Stimulated activated memory B cell treated with anti-CD40 and anti-IgM and Interleukin-4, amounts not matched to agents 10 μg/mL and 1 μg/mL and 100 μg/mL, for 72 hours (primary cell): ENCODE results near the gene GPR42.

Experiments used
- ATAC-seq: fragments of 150-1000 bp; cut with Tn5 transposase; 2 replicates; pipeline ENCODE4 v1.10.0; 2021
- H3K27ac Mint-ChIP-seq: one replicate; pipeline ENCODE4 v1.8.0; 2022; ENCODE audit warnings: mild to moderate bottlenecking, mixed read lengths
- H3K27me3 Mint-ChIP-seq: one replicate; pipeline ENCODE4 v1.8.0; 2022; ENCODE audit warnings: mixed read lengths
- H3K36me3 Mint-ChIP-seq: one replicate; pipeline ENCODE4 v1.8.0; 2022; ENCODE audit warnings: mixed read lengths
- H3K4me1 Mint-ChIP-seq: one replicate; pipeline ENCODE4 v1.8.0; 2022; ENCODE audit warnings: mixed read lengths
- H3K4me3 Mint-ChIP-seq: one replicate; pipeline ENCODE4 v1.8.0; 2022; ENCODE audit warnings: mild to moderate bottlenecking, moderate library complexity, mixed read lengths
- H3K9me3 Mint-ChIP-seq: one replicate; pipeline ENCODE4 v1.8.0; 2022; ENCODE audit warnings: mixed read lengths

Gene GPR42

DNA sequence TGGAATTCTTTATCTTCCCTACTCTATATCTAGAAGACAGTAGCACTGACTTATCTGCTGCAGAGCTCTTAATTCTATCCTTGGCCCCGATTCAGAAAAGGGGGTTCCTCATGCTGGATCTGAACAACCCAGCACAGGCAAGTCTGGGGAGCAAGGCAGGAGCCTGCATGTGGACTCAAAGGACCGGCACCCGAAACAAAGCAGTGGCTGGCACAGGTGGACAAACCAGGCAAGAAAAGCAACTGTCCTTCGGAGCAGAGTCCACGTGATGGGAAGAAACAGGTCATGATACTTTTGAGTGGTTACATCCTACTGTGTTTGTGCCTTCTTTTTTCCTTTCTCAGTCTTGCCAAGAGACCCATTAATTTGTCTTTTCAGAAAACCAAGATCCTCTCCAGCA lies 38.3 kb downstream of the GPR42 start:
- no peak overlapping the region for H3K4me3 Mint-ChIP-seq
- ATAC-seq: no peak
- peaks cover 10% of the 10 kb centered on the region for H3K27me3 Mint-ChIP-seq
- no peak overlapping the region for H3K27ac Mint-ChIP-seq
- H3K9me3 Mint-ChIP-seq: no peaks in the 10 kb centered on the region
- H3K4me1 Mint-ChIP-seq: peaks cover 12% of the 10 kb centered on the region
- H3K36me3 Mint-ChIP-seq: no peaks in the 10 kb centered on the region

DNA sequence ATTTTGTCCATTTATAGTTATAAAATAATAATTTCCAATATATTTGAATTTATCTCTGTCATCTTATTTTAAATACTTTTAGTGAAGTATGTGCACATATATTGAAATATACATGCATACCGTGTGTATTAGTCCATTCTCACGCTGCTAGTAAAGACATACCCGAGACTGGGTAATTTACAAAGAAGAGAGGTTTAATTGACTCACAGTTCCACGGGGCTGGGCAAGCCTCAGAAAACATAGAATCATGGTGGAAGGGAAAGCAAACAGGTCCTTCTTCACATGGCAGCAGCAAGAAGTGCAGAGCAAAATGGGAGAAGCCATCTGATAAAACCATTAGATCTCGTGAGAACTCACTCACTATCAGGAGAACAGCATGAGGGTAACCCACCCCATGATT lies 39.6 kb downstream of the GPR42 start:
- Mint-ChIP-seq H3K4me1 (peaks cover 12% of the 10 kb centered on the region), H3K36me3 (no peaks in the 10 kb centered on the region), H3K27me3 (peaks cover 11% of the 10 kb centered on the region), H3K9me3 (no peaks in the 10 kb centered on the region), H3K27ac (no peak overlapping the region), H3K4me3 (no peak overlapping the region)
- no peak for ATAC-seq

DNA sequence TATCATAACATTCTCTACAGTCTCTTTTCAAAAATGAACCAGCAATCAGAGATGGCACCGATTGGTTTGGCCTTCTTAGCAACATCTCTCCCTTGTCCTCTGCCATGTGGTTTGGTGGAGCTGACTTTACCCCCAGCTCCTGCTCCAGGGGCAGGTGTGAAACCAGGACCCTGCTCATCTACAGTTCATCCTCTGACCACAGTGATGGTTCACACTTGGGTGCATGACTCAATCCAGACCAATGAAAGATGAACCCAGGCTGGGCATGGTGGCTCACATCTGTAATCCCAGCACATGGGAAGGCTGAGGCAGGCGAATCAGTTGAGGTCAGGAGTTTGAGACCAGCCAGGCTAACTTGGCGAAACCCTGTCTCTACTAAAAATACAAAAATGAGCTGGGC lies 43.6 kb downstream of the GPR42 start:
- Mint-ChIP-seq H3K9me3 (no peaks in the 10 kb centered on the region), H3K4me1 (peaks cover 9% of the 10 kb centered on the region), H3K36me3 (no peaks in the 10 kb centered on the region), H3K27me3 (peaks cover 33% of the 10 kb centered on the region), H3K27ac (no peak overlapping the region), H3K4me3 (no peak overlapping the region)
- ATAC-seq: no peak

DNA sequence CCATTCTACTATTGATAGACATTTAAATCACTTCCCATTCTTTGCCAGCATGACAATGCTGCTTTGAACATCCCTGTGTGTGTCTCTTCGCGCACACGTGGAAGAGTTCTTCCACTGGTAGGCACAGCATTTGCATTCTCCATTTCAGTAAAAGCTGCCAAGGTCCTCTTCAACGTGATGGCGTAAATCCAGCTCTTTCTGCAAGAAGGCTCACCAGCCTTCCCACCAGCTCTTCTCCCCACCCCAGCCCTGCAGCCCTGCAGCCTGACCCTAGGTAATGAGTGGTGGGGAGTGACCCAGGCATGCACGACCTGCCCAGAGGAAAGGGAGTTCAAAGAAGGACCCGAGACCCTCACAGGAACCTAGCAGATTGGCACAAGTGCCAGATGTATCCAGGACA lies 45.5 kb downstream of the GPR42 start:
- Mint-ChIP-seq H3K36me3 (no peaks in the 10 kb centered on the region), H3K4me3 (no peak overlapping the region), H3K27me3 (peaks cover 33% of the 10 kb centered on the region), H3K9me3 (no peaks in the 10 kb centered on the region), H3K27ac (no peak overlapping the region), H3K4me1 (peaks cover 15% of the 10 kb centered on the region)
- ATAC-seq: no peak

DNA sequence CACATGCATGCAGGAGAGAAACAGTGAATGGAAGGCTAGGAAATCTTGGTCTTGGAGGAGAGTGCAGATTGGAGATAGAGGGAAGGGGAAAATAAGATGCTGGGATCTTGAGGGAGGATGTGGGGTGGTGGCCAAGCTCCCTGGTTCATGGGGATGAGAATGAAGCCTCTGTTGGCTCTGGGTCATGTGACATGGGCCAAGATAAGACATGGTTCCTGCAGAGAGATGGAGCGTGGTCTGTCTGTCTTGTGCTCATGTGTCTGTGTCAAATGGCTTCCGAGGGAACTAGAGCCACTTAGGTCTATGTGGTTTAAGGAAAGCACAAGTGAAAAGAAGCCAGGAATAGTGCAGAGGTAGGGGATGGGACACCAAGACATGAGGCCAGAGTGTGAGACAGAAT lies 46.4 kb downstream of the GPR42 start:
- H3K36me3 Mint-ChIP-seq: no peaks in the 10 kb centered on the region
- no peaks in the 10 kb centered on the region for H3K9me3 Mint-ChIP-seq
- no peak overlapping the region for H3K27ac Mint-ChIP-seq
- peaks cover 33% of the 10 kb centered on the region for H3K27me3 Mint-ChIP-seq
- no peak for ATAC-seq
- no peak overlapping the region for H3K4me3 Mint-ChIP-seq
- H3K4me1 Mint-ChIP-seq: peaks cover 15% of the 10 kb centered on the region

DNA sequence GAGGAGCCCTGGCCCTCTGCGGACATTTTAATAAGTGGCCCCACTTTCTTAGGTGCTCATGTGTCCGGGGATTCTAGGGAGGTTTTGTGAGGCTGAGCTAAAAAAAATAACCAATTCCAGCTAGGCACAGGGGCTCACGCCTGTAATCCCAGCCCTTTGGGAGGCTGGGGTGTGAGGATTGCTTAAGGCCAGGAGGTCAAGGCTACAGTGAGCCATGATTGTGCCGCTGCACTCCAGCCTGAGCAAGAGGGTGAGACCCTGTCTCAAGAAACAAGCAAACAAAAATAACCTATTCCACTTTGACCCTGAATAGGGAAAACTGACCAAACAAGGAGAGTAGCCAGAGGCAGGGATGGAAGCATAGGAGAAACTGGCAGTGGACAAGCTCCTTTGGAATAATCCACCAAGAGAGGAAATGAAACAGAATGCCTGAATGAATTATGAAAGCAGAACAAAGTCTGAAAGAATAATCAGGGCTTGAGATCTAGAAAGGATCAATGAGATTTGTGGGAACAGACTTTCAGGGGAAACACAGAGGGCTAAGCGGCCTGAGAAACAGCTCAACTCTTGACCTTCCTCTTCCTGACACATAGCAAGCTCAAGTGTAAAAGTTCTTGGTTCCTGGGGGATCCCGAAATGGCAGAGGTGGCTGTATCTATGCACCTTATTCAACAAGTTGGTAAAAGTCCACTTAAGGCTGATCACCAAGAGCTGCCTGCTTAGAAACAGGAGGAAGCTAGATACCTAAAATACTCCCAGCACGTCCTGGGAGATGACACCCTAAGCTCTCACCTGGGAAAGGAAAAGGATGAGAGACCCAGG lies 47.1 kb downstream of the GPR42 start:
- Mint-ChIP-seq H3K27ac (no peak overlapping the region), H3K27me3 (peaks cover 33% of the 10 kb centered on the region), H3K4me3 (no peak overlapping the region), H3K9me3 (no peaks in the 10 kb centered on the region), H3K4me1 (peaks cover 15% of the 10 kb centered on the region), H3K36me3 (no peaks in the 10 kb centered on the region)
- ATAC-seq: no peak

DNA sequence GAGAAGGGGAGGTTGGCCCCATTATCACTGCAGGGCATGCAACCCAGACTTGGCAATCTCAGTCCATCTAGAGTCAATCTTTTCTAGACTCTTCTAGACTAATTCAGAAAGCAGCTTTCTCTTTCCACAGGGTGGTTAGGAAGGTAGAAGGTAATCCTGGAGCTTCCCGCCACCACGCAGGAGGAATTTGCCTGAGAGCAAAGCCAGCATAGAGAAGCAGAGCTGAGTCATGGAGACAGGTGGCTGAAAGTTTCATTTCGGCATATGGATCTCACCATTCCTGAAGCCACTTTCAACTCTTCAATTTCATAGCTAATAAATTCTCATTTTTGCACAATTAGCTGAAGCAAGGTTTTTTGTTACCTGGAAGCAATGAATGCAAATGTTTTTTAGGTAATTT lies 48.2 kb downstream of the GPR42 start:
- Mint-ChIP-seq H3K9me3 (no peaks in the 10 kb centered on the region), H3K27ac (no peak overlapping the region), H3K4me1 (peaks cover 15% of the 10 kb centered on the region), H3K27me3 (peaks cover 33% of the 10 kb centered on the region), H3K4me3 (no peak overlapping the region), H3K36me3 (no peaks in the 10 kb centered on the region)
- ATAC-seq: no peak

DNA sequence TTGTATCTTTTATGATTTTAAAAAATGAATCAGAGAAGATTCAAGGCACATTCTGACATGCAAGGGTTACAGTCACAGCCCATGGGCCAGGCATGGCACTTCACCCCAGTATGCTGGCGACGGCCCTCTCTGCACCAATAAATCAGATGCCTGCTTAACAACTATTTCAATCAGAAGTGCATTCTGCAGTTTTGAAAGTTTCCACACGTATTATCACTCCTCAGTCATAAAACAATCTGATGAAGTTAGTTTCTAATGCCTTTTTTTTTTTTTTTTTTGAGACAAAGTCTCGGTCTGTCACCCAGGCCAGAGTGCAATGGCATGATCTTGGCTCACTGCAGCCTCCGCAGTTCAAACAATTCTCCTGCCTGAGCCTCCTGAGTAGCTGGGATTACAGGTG lies 48.9 kb downstream of the GPR42 start:
- no peak overlapping the region for H3K27ac Mint-ChIP-seq
- no peak overlapping the region for H3K4me3 Mint-ChIP-seq
- H3K27me3 Mint-ChIP-seq: peaks cover 33% of the 10 kb centered on the region
- H3K4me1 Mint-ChIP-seq: peaks cover 15% of the 10 kb centered on the region
- no peak for ATAC-seq
- no peaks in the 10 kb centered on the region for H3K9me3 Mint-ChIP-seq
- H3K36me3 Mint-ChIP-seq: no peaks in the 10 kb centered on the region

DNA sequence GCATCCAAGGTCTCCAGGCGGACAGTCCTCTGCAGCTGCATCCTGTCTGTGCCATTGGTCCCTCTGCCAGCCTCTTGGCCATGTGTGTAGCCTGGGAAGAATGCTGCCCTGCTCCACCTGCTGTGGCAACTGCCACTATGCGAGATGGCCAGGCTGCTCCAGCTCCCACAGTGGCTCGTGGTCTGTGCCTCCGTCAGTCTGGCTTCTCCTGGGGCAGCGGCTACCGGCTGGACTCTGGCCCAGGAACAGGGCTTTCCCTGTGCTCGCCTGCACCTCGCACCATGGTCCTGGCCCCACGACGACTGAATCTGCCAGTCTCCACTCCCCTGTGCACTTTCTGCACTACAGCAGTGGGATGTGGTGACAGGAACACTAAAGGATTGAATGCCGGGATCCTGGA lies 50.5 kb downstream of the GPR42 start:
- Mint-ChIP-seq H3K9me3 (no peaks in the 10 kb centered on the region), H3K4me3 (no peak overlapping the region), H3K4me1 (peaks cover 15% of the 10 kb centered on the region), H3K27me3 (peaks cover 21% of the 10 kb centered on the region), H3K36me3 (no peaks in the 10 kb centered on the region), H3K27ac (no peak overlapping the region)
- ATAC-seq: no peak
